Endodermal cell (in vitro differentiated cells): Measurements from ENCODE around the gene IQCE. TPM values are rescaled to one million over a fixed set of nuclear protein-coding genes. Genes with fewer than 3 reads are reported as not detected.
A peak's percentile ranks its signal among the peaks of the same experiment; 100 is the strongest.

ENCODE experiments used
- DNase-seq: peaks from one replicate; pipeline ENCODE4 v3.0.0-alpha.2; 2017
- H3K27ac ChIP-seq: 2 replicates; pipeline ENCODE4 v1.5.1; 2013; ENCODE audit warnings: mild to moderate bottlenecking, low read depth, low read length, moderate library complexity
- H3K27me3 ChIP-seq: 2 replicates; pipeline ENCODE4 v1.6.1; 2013; ENCODE audit warnings: mild to moderate bottlenecking, low read length, moderate library complexity; ENCODE audit not compliant: insufficient read depth, control insufficient read depth, poor library complexity, severe bottlenecking
- H3K36me3 ChIP-seq: 2 replicates; pipeline ENCODE4 v1.7.0; 2013; ENCODE audit warnings: mild to moderate bottlenecking, low read length, moderate library complexity; ENCODE audit not compliant: control insufficient read depth, insufficient read depth
- H3K4me1 ChIP-seq: one replicate; pipeline ENCODE4 v1.7.0; 2013; ENCODE audit warnings: low read length; ENCODE audit not compliant: control insufficient read depth, insufficient read depth
- H3K4me3 ChIP-seq: 2 replicates; pipeline ENCODE4 v1.5.1; 2013; ENCODE audit warnings: mild to moderate bottlenecking, low read length, moderate library complexity
- H3K9ac ChIP-seq: 2 replicates; pipeline ENCODE4 v1.6.1; 2013; ENCODE audit warnings: mild to moderate bottlenecking, low read length, moderate library complexity; ENCODE audit not compliant: poor library complexity, severe bottlenecking; ENCODE audit errors: extremely low read depth
- H3K9me3 ChIP-seq: 2 replicates; pipeline ENCODE4 v1.6.1; 2013; ENCODE audit warnings: mild to moderate bottlenecking, low read length, moderate library complexity; ENCODE audit not compliant: control insufficient read depth
- H3K27ac Mint-ChIP-seq: 2 replicates; pipeline ENCODE4 v1.8.0; 2020; ENCODE audit warnings: mixed read lengths
- H3K27me3 Mint-ChIP-seq: 2 replicates; pipeline ENCODE4 v1.8.0; 2021; ENCODE audit warnings: mild to moderate bottlenecking, mixed read lengths; ENCODE audit not compliant: insufficient read depth
- H3K36me3 Mint-ChIP-seq: 2 replicates; pipeline ENCODE4 v1.8.0; 2020; ENCODE audit warnings: low read depth, mixed read lengths
- H3K4me1 Mint-ChIP-seq: 2 replicates; pipeline ENCODE4 v1.8.0; 2020; ENCODE audit warnings: mixed read lengths
- H3K4me3 Mint-ChIP-seq: 2 replicates; pipeline ENCODE4 v1.8.0; 2020; ENCODE audit warnings: mild to moderate bottlenecking, moderate library complexity, mixed read lengths
- H3K9me3 Mint-ChIP-seq: 2 replicates; pipeline ENCODE4 v1.8.0; 2020; ENCODE audit warnings: mild to moderate bottlenecking, mixed read lengths
- WGBS, 2 experiments: methylation state at CpG; one replicate each; pipeline versions ENCODE4 v1.1.5 to v1.1.7; 2013; ENCODE audit warnings: missing lambda C conversion rate in 2 of 2, mixed read lengths in 1 of 2; ENCODE audit not compliant: insufficient coverage in 1 of 2, insufficient read length in 1 of 2; 5-methylcytosine and 5-hydroxymethylcytosine counted together
- total RNA-seq, 2 donors: library from RNA; stranded (reverse); fragmentation: NEBNext Ultra II Directional in 1 of 2; extraction: Animal tissue kit (Norgen Biotek cat#: 25700) in 1 of 2; gene quantifications; 2 replicates in 1 of 2; 3 replicates in 1 of 2; pipeline ENCODE4 v1.2.1, GENCODE V29; 2021
- TF ChIP-seq, protein P1 (sequence below): fragments of 200-600 bp; sonication (generic); conservative IDR thresholded peaks from 2 replicates; pipeline ENCODE4 v1.5.0; 2021; ENCODE audit warnings: antibody characterized with exemption, mild to moderate bottlenecking

IQCE gene
- total RNA-seq, 2 donors from 2014 or later = 15.4 to 20.8 TPM

DNA sequence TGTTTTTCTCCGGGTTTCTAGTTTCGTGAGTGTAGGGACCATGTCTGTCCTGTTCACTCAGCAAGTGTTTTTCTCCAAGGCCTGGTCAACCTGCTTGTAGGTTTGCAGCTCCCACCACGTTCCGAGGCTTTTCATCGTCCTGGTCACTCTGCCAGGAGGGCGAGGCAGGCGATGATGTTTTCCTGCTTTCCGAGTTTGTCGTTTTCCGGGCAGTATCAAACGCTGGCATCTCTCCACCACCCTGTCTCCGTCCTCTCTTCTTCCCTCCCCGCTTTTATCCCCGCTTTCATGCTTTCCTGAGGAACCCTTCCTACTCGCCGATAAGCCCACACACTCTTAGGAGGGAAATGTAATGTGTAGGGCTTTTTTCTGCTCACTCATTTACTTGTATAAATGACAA is 11.2 kb downstream of the IQCE start:
- H3K9me3 Mint-ChIP-seq = no peaks in the 10 kb centered on the region
- 95 to 98% methylated on average over 12 to 14 of the region's 16 CpGs for WGBS, 2 experiments
- H3K4me1 ChIP-seq = peaks cover 26% of the 10 kb centered on the region
- peaks cover 15% of the 10 kb centered on the region for H3K36me3 Mint-ChIP-seq
- no peaks in the 10 kb centered on the region for H3K27me3 Mint-ChIP-seq
- no peak overlapping the region for H3K27ac Mint-ChIP-seq
- no peak overlapping the region for H3K4me3 ChIP-seq
- H3K4me3 Mint-ChIP-seq = no peak overlapping the region
- no peak for DNase-seq
- peaks cover 12% of the 10 kb centered on the region for H3K36me3 ChIP-seq
- no peak overlapping the region for H3K9ac ChIP-seq
- peaks cover 25% of the 10 kb centered on the region for H3K4me1 Mint-ChIP-seq
- no peak overlapping the region for H3K27ac ChIP-seq
- H3K9me3 ChIP-seq = no peaks in the 10 kb centered on the region
- no peaks in the 10 kb centered on the region for H3K27me3 ChIP-seq
- TF ChIP-seq, protein P1, sequence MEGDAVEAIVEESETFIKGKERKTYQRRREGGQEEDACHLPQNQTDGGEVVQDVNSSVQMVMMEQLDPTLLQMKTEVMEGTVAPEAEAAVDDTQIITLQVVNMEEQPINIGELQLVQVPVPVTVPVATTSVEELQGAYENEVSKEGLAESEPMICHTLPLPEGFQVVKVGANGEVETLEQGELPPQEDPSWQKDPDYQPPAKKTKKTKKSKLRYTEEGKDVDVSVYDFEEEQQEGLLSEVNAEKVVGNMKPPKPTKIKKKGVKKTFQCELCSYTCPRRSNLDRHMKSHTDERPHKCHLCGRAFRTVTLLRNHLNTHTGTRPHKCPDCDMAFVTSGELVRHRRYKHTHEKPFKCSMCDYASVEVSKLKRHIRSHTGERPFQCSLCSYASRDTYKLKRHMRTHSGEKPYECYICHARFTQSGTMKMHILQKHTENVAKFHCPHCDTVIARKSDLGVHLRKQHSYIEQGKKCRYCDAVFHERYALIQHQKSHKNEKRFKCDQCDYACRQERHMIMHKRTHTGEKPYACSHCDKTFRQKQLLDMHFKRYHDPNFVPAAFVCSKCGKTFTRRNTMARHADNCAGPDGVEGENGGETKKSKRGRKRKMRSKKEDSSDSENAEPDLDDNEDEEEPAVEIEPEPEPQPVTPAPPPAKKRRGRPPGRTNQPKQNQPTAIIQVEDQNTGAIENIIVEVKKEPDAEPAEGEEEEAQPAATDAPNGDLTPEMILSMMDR = no peak

DNA sequence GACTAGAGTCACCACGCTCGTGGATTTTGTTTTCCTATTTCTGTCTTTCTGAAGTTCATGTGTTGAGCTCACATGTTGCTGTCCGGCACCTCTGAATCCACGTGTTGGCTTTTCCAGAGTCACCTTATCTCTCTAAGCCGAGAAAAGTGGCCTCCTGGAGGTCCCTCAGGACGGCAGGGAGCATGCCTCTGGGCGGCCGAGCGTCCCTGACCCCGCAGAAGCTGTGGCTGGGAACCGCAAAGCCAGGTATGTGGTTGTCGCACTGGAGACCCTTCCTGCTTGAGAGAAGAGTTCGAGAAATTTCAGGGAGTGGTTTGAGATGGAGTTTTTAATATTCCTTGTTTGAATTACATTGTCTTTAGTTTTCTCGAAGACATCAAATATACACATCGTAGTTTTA is 12.6 kb downstream of the IQCE start:
- no peak overlapping the region for H3K9ac ChIP-seq
- no peaks in the 10 kb centered on the region for H3K9me3 ChIP-seq
- Mint-ChIP-seq H3K4me3 (no peak overlapping the region), H3K36me3 (peaks cover 20% of the 10 kb centered on the region), H3K27me3 (no peaks in the 10 kb centered on the region), H3K9me3 (no peaks in the 10 kb centered on the region), H3K27ac (peak overlapping the region; percentile 58), H3K4me1 (peaks cover 25% of the 10 kb centered on the region)
- H3K4me1 ChIP-seq = peaks cover 26% of the 10 kb centered on the region
- H3K27ac ChIP-seq = no peak overlapping the region
- no peaks in the 10 kb centered on the region for H3K27me3 ChIP-seq
- H3K36me3 ChIP-seq = peaks cover 17% of the 10 kb centered on the region
- TF ChIP-seq, protein P1 = no peak
- no peak overlapping the region for H3K4me3 ChIP-seq
- WGBS, 2 experiments = 90 to 92% methylated on average over 14 to 15 of the region's 15 CpGs
- DNase-seq = no peak

DNA sequence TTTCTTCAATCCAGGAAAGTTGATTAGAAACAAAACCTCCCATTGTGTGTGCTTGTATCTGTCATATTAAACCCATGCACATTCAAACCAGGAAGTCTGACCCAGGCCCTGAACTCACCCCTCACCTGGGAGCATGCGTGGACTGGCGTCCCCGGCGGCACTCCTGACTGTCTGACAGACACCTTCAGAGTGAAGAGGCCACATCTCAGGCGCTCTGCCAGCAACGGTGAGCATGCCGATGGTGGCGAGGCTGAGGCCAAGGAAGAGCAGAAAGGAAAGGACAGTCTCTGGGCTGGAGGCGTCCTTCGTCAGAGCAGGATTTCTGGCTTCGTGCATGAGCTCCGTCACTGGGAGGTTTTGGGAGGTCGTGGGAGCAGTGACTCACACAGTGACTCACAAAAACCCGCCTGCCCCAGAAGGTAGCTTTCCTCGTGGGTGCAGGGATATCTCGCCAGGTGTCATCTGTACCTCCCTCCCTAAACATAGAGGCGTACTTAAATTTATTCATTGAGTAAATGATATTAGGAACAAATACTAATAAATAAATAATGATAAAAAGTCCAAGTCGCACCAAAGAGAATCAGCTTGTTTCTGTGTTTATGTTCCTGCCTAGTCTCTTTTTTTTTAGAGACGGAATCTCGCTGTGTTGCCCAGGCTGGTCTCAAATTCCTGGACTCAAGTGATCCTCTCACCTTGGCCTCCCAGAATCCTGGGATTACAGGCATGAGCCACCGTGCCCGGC is 13.5 kb downstream of the IQCE start:
- H3K27me3 ChIP-seq = no peaks in the 10 kb centered on the region
- Mint-ChIP-seq H3K27ac (peak overlapping the region; percentile 69), H3K9me3 (no peaks in the 10 kb centered on the region), H3K4me3 (no peak overlapping the region), H3K4me1 (peaks cover 25% of the 10 kb centered on the region), H3K27me3 (no peaks in the 10 kb centered on the region), H3K36me3 (peaks cover 27% of the 10 kb centered on the region)
- H3K36me3 ChIP-seq = peaks cover 17% of the 10 kb centered on the region
- H3K4me1 ChIP-seq = peaks cover 21% of the 10 kb centered on the region
- TF ChIP-seq, protein P1 = no peak
- peak overlapping the region; percentile 25 for H3K9ac ChIP-seq
- H3K4me3 ChIP-seq = no peak overlapping the region
- WGBS, 2 experiments = 91 to 97% methylated on average over 18 to 21 of the region's 22 CpGs
- H3K27ac ChIP-seq = no peak overlapping the region
- no peaks in the 10 kb centered on the region for H3K9me3 ChIP-seq
- no peak for DNase-seq
